Measurements from ENCODE around the gene DLGAP1. TPM values are rescaled to one million over a fixed set of nuclear protein-coding genes. Genes with fewer than 3 reads are reported as not detected.

DLGAP1 gene
- total RNA-seq, 4 donors from 2014 or later: 1.2 to 1.4 (median 1.4) TPM

DNA sequence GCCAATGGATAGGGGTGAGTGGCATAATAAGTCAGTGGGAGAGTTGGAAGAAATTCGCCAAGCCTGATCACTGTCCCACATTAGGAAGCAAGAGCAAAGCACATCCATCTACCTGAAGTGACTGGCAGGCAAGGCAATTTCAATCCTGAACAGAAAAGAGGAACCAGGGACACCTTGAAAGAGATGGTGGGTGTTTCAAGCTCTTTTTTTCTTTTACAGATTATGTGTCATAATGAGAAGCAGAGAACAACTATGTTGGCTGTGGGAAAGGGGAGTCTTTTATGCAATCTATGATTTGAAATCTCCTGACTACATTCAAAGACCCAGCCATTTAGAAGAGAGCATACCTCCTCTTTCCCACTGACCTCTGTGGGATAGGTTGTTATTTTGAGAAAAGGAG lies 941.6 kb downstream of the DLGAP1 start:
- TF ChIP-seq POLR2A (IDR thresholded peaks at IDR 0.05; ENCODE audit: low read depth): no peak
- TF ChIP-seq EP300 (IDR thresholded peaks at IDR 0.05): no peak
- TF ChIP-seq, protein P1, sequence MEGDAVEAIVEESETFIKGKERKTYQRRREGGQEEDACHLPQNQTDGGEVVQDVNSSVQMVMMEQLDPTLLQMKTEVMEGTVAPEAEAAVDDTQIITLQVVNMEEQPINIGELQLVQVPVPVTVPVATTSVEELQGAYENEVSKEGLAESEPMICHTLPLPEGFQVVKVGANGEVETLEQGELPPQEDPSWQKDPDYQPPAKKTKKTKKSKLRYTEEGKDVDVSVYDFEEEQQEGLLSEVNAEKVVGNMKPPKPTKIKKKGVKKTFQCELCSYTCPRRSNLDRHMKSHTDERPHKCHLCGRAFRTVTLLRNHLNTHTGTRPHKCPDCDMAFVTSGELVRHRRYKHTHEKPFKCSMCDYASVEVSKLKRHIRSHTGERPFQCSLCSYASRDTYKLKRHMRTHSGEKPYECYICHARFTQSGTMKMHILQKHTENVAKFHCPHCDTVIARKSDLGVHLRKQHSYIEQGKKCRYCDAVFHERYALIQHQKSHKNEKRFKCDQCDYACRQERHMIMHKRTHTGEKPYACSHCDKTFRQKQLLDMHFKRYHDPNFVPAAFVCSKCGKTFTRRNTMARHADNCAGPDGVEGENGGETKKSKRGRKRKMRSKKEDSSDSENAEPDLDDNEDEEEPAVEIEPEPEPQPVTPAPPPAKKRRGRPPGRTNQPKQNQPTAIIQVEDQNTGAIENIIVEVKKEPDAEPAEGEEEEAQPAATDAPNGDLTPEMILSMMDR (IDR thresholded peaks at IDR 0.05): no peak
- no peak for TF ChIP-seq POLR2AphosphoS5 (IDR thresholded peaks at IDR 0.05)
- no peaks in the 10 kb centered on the region for H3K36me3 ChIP-seq
- no peak overlapping the region for H3K27ac ChIP-seq (replicated peaks in 1 of 4)
- 92% methylated on average over 1 of the region's 1 CpG for WGBS
- H3K4me3 ChIP-seq: no peak overlapping the region
- intact Hi-C loops (cut with DNase I): no loop called here
- no peaks in the 10 kb centered on the region for H3K4me1 ChIP-seq
- no peak for DNase-seq (ENCODE audit: extremely low spot score)
- no peaks in the 10 kb centered on the region for H3K9me3 ChIP-seq
- no peaks in the 10 kb centered on the region for H3K27me3 ChIP-seq

DNA sequence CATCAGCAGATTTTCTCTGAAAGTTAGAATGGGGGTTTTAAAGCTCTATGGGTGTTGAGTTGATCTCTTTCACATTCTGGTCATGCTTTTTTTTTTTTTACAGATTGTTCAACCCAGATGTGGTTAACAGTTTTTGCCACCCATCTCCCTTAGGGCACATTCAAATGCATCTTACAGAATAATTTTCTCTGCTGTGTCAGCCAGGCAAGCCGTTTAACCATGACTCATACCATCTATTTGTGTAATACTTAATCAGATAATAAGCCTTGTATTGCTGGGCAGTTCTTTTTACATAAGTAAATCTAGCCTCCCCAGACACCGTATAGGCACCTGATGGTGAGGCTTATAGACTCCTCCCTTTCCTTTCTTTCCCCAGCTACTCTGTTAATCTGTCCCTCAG lies 943.1 kb downstream of the DLGAP1 start:
- TF ChIP-seq, protein P1 (IDR thresholded peaks at IDR 0.05): no peak
- TF ChIP-seq POLR2AphosphoS5 (IDR thresholded peaks at IDR 0.05) (no peak), EP300 (IDR thresholded peaks at IDR 0.05) (no peak), POLR2A (IDR thresholded peaks at IDR 0.05; ENCODE audit: low read depth) (no peak)
- H3K4me1 ChIP-seq: no peaks in the 10 kb centered on the region
- WGBS: 37% methylated on average over 2 of the region's 2 CpGs
- H3K27ac ChIP-seq (replicated peaks in 1 of 4): no peak overlapping the region
- no peak overlapping the region for H3K4me3 ChIP-seq
- no peak for DNase-seq (ENCODE audit: extremely low spot score)
- intact Hi-C loops (cut with DNase I): no loop called here
- no peaks in the 10 kb centered on the region for H3K27me3 ChIP-seq
- no peaks in the 10 kb centered on the region for H3K36me3 ChIP-seq
- no peaks in the 10 kb centered on the region for H3K9me3 ChIP-seq

DNA sequence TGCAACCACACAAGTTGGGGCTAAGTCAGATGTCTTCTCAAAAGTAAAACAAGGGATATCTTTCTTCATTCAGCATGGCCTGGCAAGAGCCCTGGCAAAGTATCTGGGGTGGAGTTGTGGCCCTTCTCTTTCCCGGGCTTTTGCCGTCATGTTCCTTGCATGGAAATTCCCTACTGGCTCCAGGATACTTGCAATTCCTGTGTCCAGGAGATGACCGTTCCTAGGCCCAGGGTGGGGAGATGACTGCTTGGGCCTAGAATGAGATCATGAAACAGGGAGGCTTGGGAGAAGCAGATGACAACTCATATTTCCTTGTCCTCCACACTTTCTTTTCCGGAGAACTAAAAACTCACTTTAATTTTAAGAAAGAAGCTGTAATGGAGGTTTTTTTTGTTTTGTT lies 944.2 kb downstream of the DLGAP1 start:
- intact Hi-C loops (cut with DNase I): no loop called here
- no peaks in the 10 kb centered on the region for H3K27me3 ChIP-seq
- no peaks in the 10 kb centered on the region for H3K9me3 ChIP-seq
- H3K36me3 ChIP-seq: no peaks in the 10 kb centered on the region
- H3K4me3 ChIP-seq: no peak overlapping the region
- 74% methylated on average over 4 of the region's 4 CpGs for WGBS
- TF ChIP-seq, protein P1 (IDR thresholded peaks at IDR 0.05): no peak
- TF ChIP-seq POLR2A (IDR thresholded peaks at IDR 0.05; ENCODE audit: low read depth): no peak
- H3K4me1 ChIP-seq: no peaks in the 10 kb centered on the region
- H3K27ac ChIP-seq (replicated peaks in 1 of 4): no peak overlapping the region
- DNase-seq (ENCODE audit: extremely low spot score): peak; percentile 89

DNA sequence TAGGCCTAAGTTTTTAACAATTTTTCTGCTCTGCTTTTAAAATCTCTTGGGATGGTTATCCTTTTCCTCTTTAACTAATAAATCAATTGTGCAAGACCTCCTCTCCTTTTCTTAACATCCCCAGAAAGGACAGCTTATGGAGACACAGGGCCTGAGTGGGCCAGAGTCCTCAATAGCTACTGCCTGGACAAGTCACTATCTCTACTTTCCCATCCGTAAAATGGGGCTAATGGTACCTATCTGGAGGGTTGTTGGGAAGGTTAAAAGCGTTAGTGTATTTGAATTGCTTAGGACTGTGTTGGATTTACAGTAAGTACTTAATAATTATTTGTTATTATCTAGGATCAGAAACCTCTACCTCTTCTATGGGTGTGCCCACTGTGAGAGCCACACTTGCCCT lies 945.1 kb downstream of the DLGAP1 start:
- no peak overlapping the region for H3K4me3 ChIP-seq
- H3K4me1 ChIP-seq: no peaks in the 10 kb centered on the region
- WGBS: 95% methylated on average over 2 of the region's 2 CpGs
- H3K27ac ChIP-seq (replicated peaks in 1 of 4): no peak overlapping the region
- intact Hi-C loops (cut with DNase I): no loop called here
- no peaks in the 10 kb centered on the region for H3K9me3 ChIP-seq
- DNase-seq (ENCODE audit: extremely low spot score): no peak
- TF ChIP-seq EP300 (IDR thresholded peaks at IDR 0.05) (no peak), POLR2A (IDR thresholded peaks at IDR 0.05; ENCODE audit: low read depth) (no peak), POLR2AphosphoS5 (IDR thresholded peaks at IDR 0.05) (no peak)
- TF ChIP-seq, protein P1 (IDR thresholded peaks at IDR 0.05): no peak
- H3K36me3 ChIP-seq: no peaks in the 10 kb centered on the region
- no peaks in the 10 kb centered on the region for H3K27me3 ChIP-seq
